PC-3 (cell line): ENCODE results near the gene RAB3C. TPM values are rescaled to one million over a fixed set of nuclear protein-coding genes. Genes with fewer than 3 reads are reported as not detected.

Experiments
- ATAC-seq: fragments of 200-7000 bp; cut with Tn5 transposase; 2 replicates; pipeline ENCODE4 v1.9.1; 2020; ENCODE audit warnings: mild to moderate bottlenecking, moderate library complexity
- BruUV-seq: library from RNA; stranded (reverse); fragments of 400-500 nt; replicated peaks from 2 replicates; lab custom pipeline; 2021; lab: Mats Ljungman, UMichigan
- CTCF ChIA-PET: fragments of 300-600 bp; sonication (Branson Sonifier 250); formaldehyde crosslinking; loops from one replicate; lab custom pipeline; 2022; ENCODE audit warnings: antibody characterized with exemption; lab: Charles Lee
- POLR2A ChIA-PET: fragments of 300-600 bp; sonication (Branson Sonifier 250); formaldehyde crosslinking; loops from one replicate; lab custom pipeline; 2022; ENCODE audit warnings: antibody characterized with exemption; ENCODE audit not compliant: unreplicated experiment; lab: Charles Lee
- DNase-seq: peaks from one replicate; pipeline ENCODE4 v3.0.0-alpha.2; 2015
- H2AFZ ChIP-seq: fragments of 300-600 bp; sonication (generic); 2 replicates; pipeline ENCODE4 v1.6.0; 2016; ENCODE audit warnings: antibody characterized with exemption, low read length
- H3F3A ChIP-seq: fragments of 300-600 bp; sonication (generic); one replicate; pipeline ENCODE4 v1.6.0; 2017; ENCODE audit warnings: antibody characterized with exemption, low read length, control low read depth, mild to moderate bottlenecking; ENCODE audit not compliant: unreplicated experiment
- H3K27ac ChIP-seq: fragments of 300-600 bp; sonication (generic); 2 replicates; pipeline ENCODE4 v1.5.1; 2016; ENCODE audit warnings: mild to moderate bottlenecking, low read length
- H3K27me3 ChIP-seq: fragments of 300-600 bp; sonication (generic); 2 replicates; pipeline ENCODE4 v1.6.1; 2016; ENCODE audit warnings: low read length, mixed read lengths
- H3K36me3 ChIP-seq: fragments of 300-600 bp; sonication (generic); 2 replicates; pipeline ENCODE4 v1.6.1; 2016; ENCODE audit warnings: low read depth, mixed run types, low read length, mixed read lengths
- H3K4me1 ChIP-seq: fragments of 300-600 bp; sonication (generic); 2 replicates; pipeline ENCODE4 v1.5.1; 2016; ENCODE audit warnings: low read length; ENCODE audit not compliant: insufficient read depth
- H3K4me2 ChIP-seq: fragments of 300-600 bp; sonication (generic); 2 replicates; pipeline ENCODE4 v1.6.0; 2016; ENCODE audit warnings: low read length
- H3K4me3 ChIP-seq: fragments of 300-600 bp; sonication (generic); 2 replicates; pipeline ENCODE4 v1.5.1; 2016; ENCODE audit warnings: mild to moderate bottlenecking, low read length, mixed read lengths
- H3K79me2 ChIP-seq: fragments of 300-600 bp; sonication (generic); 2 replicates; pipeline ENCODE4 v1.6.1; 2017; ENCODE audit warnings: low read length, mixed read lengths
- H3K9ac ChIP-seq: fragments of 300-600 bp; sonication (generic); 2 replicates; pipeline ENCODE4 v1.6.0; 2016; ENCODE audit warnings: mild to moderate bottlenecking, low read length
- H3K9me2 ChIP-seq: fragments of 300-600 bp; sonication (generic); replicated peaks from 2 replicates; pipeline ENCODE4 v1.6.1; 2016; ENCODE audit warnings: mixed run types, low read length, mixed read lengths
- H3K9me3 ChIP-seq: fragments of 300-600 bp; sonication (generic); 2 replicates; pipeline ENCODE4 v1.6.1; 2016; ENCODE audit warnings: low read length, mixed read lengths
- H4K20me1 ChIP-seq: fragments of 300-600 bp; sonication (generic); 2 replicates; pipeline ENCODE4 v1.6.1; 2016; ENCODE audit warnings: low read length, mixed read lengths
- CTCF ChIP-seq: fragments of 300-600 bp; sonication (generic); conservative IDR thresholded peaks from 2 replicates; pipeline ENCODE4 v1.5.1; 2017; ENCODE audit warnings: antibody characterized with exemption, low read depth, mild to moderate bottlenecking, low read length
- EZH2 ChIP-seq: fragments of 300-600 bp; sonication (generic); IDR thresholded peaks from one replicate; pipeline ENCODE4 v1.6.1; 2017; ENCODE audit warnings: antibody characterized with exemption, mild to moderate bottlenecking, low read length; ENCODE audit not compliant: unreplicated experiment
- EZH2phosphoT487 ChIP-seq: fragments of 300-600 bp; sonication (generic); IDR thresholded peaks from 2 replicates; pipeline ENCODE4 v1.6.1; 2018; ENCODE audit warnings: mild to moderate bottlenecking, antibody characterized with exemption, low read length, borderline replicate concordance
- intact Hi-C: fragments of 100-400 bp; cut with micrococcal nuclease; formaldehyde crosslinking; loops from 2 replicates; pipeline ENCODE4 v1.9.0; 2023
- total RNA-seq: library from RNA; depleted of rRNA; stranded (reverse); fragments of >200 nt; gene quantifications from 2 replicates; pipeline ENCODE4 v1.2.3, GENCODE V29; 2014

The RAB3C gene
- total RNA-seq, 1 experiment from 2014 or later, result not detected

GRCh38 chr5:58731641-58732040 lies 148.8 kb downstream of the RAB3C start:
- Histone ChIP-seq H3K4me2 (no peak overlapping the region), H3K27me3 (peaks cover 15% of the 10 kb centered on the region; the same call in 1 of the 2 replicates), H3K9ac (no peak overlapping the region), H3K27ac (no peak overlapping the region), H3K9me3 (no peaks in the 10 kb centered on the region), H2AFZ (no peak overlapping the region), H3K4me3 (no peak overlapping the region), H3F3A (no peaks in the 10 kb centered on the region), H4K20me1 (no peaks in the 10 kb centered on the region), H3K9me2 (no peaks in the 10 kb centered on the region), H3K4me1 (no peaks in the 10 kb centered on the region), H3K79me2 (no peaks in the 10 kb centered on the region), H3K36me3 (no peaks in the 10 kb centered on the region)
- ChIA-PET POLR2A (no interaction called here), CTCF (no interaction called here)
- intact Hi-C loops, result no loop called here
- no TSS peak for BruUV-seq
- ATAC-seq (no peak), DNase-seq (no peak)
- TF ChIP-seq CTCF (no peak), EZH2 (no peak)

GRCh38 chr5:58735637-58736036 lies 152.8 kb downstream of the RAB3C start:
- Histone ChIP-seq H3K9me2 (no peaks in the 10 kb centered on the region), H3K79me2 (no peaks in the 10 kb centered on the region), H3K9me3 (no peaks in the 10 kb centered on the region), H3K36me3 (no peaks in the 10 kb centered on the region), H3K4me3 (no peak overlapping the region), H2AFZ (no peak overlapping the region), H3K4me2 (no peak overlapping the region), H4K20me1 (no peaks in the 10 kb centered on the region), H3K9ac (no peak overlapping the region), H3K4me1 (no peaks in the 10 kb centered on the region), H3F3A (no peaks in the 10 kb centered on the region), H3K27ac (no peak overlapping the region), H3K27me3 (peaks cover 15% of the 10 kb centered on the region; the same call in 1 of the 2 replicates)
- DNase-seq, result no peak
- ATAC-seq, result no peak
- TF ChIP-seq CTCF (no peak), EZH2phosphoT487 (no peak), EZH2 (no peak)
- intact Hi-C loops, result no loop called here
- POLR2A ChIA-PET, result no interaction called here
- CTCF ChIA-PET, result no interaction called here
- BruUV-seq, result no TSS peak

- peaks cover 15% of the 10 kb centered on the region; the same call in 1 of the 2 replicates for H3K27me3 ChIP-seq
- no peak overlapping the region for H3K27ac ChIP-seq
- no peaks in the 10 kb centered on the region for H3K9me3 ChIP-seq
- H3K9ac ChIP-seq, result no peak overlapping the region
- no peak overlapping the region for H3K4me2 ChIP-seq
- no TSS peak for BruUV-seq
- H3F3A ChIP-seq, result no peaks in the 10 kb centered on the region
- no peaks in the 10 kb centered on the region for H3K36me3 ChIP-seq
- CTCF ChIA-PET, result no interaction called here
- DNase-seq, result no peak
- no peaks in the 10 kb centered on the region for H4K20me1 ChIP-seq
- no peak overlapping the region for H2AFZ ChIP-seq
- H3K4me1 ChIP-seq, result no peaks in the 10 kb centered on the region
- ATAC-seq, result no peak
- POLR2A ChIA-PET, result no interaction called here
- no peak overlapping the region for H3K4me3 ChIP-seq
- no peaks in the 10 kb centered on the region for H3K79me2 ChIP-seq
- no peaks in the 10 kb centered on the region for H3K9me2 ChIP-seq
- no peak for TF ChIP-seq CTCF
- no peak for TF ChIP-seq EZH2phosphoT487
- TF ChIP-seq EZH2, result no peak
- intact Hi-C loops, result no loop called here
Observed at GRCh38 chr5:58736214-58736613, 153.3 kb downstream of the RAB3C start.
